Endothelial cell of umbilical vein (primary cell): Measurements from ENCODE around the gene MEP1B. TPM values are rescaled to one million over a fixed set of nuclear protein-coding genes. Genes with fewer than 3 reads are reported as not detected.

Experiments used
- polyA plus RNA-seq, 4 experiments: library from polyadenylated mRNA; depleted of rRNA in 3 of 4; stranded (reverse) in 3 of 4; unstranded in 1 of 4; fragments of >200 nt; gene quantifications; 2 replicates each; pipeline versions ENCODE4 v1.2.1 to v1.2.3, GENCODE V29; 2011 to 2012; ENCODE audit warnings: missing spikeins in 1 of 4
- small RNA-seq: library from RNA; depleted of rRNA; stranded (forward); fragments of <200 nt; gene quantifications from one replicate; pipeline ENCODE3, GENCODE V24; 2012; ENCODE audit warnings: low replicate concordance, low read depth; ENCODE audit not compliant: insufficient read depth, insufficient read length
- total RNA-seq: library from RNA; stranded (reverse); gene quantifications from 2 replicates; pipeline ENCODE4 v1.2.3, GENCODE V29; 2021

Gene MEP1B
- total and polyA plus RNA-seq, 2 donors (not counting 3 experiments of a cell fraction or from before 2014, with no cell fraction given) = not detected

Small RNAs within 50 kb of the gene (small RNA-seq; reads per million reads assigned to genes)
- gene RF00019 (not detected), gene RNA5SP453 (not detected)

Other genes with a start within 250 kb of the MEP1B start
- 30.1 and 34.1 TPM in 2 replicates for gene TRAPPC8, start 246.9 kb upstream of the MEP1B start, total RNA-seq
- 23.1 and 25.0 TPM in 2 replicates for gene TRAPPC8, start 246.9 kb upstream of the MEP1B start, polyA plus RNA-seq
- gene RNF125, start 171.2 kb upstream of the MEP1B start, total RNA-seq = 0.92 and 1.3 TPM in 2 replicates
- gene RNF125, start 171.2 kb upstream of the MEP1B start, polyA plus RNA-seq = 0.40 and 0.73 TPM in 2 replicates
- gene RNF138, start 98.2 kb upstream of the MEP1B start, total RNA-seq = 24.6 and 31.5 TPM in 2 replicates
- gene RNF138, start 98.2 kb upstream of the MEP1B start, polyA plus RNA-seq = 13.8 and 14.7 TPM in 2 replicates